ENCODE results near the gene EMILIN2.

The EMILIN2 gene

DNA sequence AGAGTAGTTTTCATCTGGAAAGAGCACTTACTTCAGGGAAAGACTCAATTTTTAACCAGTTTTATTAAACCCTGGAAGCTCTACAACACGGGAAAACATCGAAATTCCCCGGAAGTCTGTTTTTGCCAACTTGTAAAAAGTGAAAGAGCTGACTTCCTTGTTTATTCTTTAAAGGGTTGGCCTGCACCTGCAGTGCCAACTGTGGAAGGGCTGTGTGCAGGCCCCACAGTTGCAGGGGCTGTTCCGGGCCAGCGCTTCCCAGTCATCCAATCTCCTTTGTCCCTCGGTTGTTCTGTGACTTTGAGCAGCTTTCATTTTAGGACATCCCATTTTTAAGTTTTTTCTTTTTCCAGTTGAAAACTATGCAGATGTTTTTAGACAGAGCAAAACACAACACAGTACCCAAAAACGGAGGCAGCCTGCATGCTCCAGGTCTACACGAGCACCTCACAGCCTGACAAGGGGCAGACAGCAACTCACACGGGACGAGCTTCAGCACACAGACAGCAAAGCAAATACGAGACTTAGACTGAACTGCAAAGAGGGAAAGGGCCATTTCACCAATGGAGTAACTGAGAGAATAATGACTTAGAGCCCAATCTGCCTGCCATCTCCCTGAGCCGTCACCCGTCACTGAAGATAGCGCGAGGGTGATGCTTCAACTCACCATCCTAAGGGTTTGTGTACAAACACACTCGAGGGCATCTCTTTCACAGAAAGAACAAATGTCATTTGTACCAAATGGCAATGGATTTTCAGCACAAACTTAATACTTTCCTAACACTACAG lies 70.6 kb downstream of the EMILIN2 start:
- DNase-seq, result no peak

DNA sequence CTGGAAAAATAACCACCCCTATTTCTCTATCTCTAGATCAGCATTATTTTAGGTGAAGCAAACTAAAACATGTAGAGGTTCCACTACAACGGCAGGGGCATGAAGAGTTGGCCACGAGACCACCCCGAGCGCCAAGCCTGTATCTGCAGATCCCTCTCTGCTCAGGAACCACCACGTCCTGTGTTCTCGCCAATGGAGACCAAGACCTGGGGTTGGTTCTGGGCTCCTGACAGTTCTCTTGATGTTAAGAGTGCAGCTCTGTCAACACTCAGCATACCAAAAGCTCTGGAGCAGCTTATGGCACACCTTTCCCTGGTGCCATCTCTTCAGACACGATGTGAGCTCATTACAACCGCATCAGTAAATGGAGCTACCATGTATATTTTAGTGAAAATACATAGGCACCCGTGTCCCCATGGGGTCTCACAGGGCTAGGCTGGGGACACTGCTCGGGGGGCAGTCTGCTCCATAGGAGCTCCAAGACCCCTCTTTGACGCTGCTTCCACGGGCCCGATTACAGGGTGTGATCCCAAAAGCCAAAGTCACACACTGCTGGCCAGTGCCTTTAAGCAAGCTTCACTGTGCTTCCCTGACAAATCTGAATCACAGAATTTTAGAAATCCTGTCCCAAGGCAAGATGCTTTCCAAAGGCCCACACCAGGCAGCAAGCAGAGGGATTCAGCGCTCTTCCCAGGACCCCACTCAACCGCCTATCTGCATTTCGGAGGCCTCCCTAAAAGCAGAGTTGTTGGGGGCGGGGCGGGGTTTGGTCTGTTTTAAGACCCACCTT lies 72.2 kb downstream of the EMILIN2 start:
- DNase-seq, result no peak

DNA sequence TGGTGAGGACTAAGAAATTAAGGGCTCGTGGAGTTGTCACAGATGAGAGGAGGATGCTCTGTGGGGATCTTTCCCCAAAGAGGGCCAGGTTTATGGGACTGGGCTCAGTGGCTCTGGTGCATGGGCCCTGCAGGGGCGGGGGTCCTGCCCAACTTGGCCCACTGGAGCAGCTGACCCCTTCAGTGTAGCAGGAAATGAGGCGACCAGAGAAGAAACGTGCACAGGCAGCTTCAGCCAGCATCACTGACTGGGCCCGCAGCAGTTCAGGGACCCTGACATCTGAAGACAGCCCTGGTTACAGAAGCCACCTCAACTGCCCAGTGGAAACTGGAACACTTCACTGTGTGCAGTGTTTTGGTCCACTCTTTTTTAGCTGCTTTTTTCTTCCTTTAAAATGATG lies 72.8 kb downstream of the EMILIN2 start:
- DNase-seq, result no peak

DNA sequence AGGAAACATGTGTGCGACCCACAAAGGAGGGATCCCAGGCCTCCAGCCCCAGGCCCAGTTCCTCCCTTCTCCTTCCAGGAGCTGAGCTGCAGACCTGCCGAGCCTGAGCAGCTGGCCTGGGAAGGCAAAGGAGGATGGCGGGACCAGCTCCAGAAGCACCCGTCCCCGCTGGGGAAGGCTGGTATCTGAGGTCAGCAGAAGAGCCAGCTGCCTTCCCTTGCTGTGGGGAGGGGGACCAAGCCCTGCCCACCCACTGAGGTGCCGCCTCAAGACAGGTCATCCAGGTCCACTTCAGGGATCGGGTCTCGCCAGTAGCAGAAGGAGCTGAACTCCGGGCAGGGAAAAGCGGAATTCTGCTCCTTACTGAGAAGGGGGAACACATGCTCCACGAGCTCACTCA lies 73.2 kb downstream of the EMILIN2 start:
- no peak for DNase-seq

DNA sequence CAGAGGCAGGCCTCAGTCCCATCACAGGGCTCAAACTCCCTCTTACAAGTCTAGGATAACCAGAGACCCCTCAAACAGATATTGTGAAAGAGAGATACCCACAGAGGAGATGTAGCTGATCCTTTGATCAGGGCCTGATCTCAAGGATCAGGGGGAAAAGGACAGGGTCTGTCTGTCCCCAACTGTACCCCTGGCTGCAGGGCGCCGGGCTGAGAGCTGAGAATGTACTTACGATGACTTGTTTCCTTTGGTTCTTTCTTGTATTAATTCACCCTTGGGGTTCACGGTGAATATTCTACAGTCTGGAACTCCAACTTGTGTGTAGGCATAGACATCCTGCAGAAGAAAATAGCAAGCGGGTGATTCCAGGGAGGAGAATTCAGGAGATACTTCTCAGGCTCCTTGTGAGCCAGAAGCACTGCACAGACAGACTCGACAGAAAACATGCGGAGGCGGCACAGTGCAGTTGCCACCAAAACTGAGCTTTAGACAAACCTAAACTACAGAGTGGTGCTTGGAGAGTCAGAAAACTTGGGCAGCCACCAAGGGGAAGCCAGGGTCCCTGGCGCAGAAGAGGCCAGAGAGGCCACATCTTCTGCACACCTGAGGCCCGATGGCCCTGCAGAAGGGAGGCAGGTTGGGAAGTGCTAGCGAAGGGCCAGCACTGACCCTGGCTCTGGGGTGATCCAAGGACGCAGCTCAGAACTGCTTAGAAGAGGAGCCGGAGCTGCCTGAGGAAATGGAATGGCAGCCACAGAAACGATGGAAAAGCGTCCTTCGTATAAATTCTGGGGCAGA lies 73.9 kb downstream of the EMILIN2 start:
- DNase-seq, result no peak

DNA sequence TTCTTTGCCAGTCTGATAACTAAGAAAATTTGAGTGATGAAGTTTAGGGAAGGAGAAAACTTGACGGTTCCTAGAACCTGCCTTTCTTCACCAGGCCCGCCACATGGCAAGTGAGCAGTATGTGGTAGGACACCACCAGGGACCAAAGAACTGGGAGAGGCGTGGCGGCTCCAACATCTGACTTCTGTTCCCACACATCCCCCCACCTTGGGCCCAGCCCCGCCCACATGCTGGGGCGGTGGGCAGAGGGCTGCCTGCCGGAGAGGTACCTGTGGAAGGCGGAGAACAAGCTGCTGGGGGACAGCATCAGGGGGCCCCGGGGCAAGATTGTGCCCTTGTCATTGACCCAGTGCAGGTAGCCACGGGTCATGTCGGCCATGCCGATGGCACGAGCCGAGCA lies 75.0 kb downstream of the EMILIN2 start:
- no peak for DNase-seq

DNA sequence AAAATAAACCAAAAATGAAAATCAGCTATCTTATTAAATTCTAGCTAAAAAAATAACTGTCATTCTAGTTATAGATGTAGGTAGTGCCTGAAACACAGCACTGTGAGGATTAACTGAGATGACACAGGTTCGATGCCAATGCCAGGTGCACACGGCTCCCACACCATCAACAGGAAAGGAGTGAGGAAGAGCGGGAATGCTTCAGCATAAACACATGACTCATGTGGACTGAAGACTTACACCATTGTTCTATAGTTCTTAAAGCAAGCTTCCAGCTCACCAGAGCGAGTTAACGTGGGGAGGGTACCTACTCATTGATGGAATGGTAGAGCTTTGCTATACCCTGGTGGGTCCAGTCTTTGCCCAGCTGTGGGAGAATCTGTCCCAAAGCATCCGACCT lies 76.7 kb downstream of the EMILIN2 start:
- DNase-seq, result no peak

DNA sequence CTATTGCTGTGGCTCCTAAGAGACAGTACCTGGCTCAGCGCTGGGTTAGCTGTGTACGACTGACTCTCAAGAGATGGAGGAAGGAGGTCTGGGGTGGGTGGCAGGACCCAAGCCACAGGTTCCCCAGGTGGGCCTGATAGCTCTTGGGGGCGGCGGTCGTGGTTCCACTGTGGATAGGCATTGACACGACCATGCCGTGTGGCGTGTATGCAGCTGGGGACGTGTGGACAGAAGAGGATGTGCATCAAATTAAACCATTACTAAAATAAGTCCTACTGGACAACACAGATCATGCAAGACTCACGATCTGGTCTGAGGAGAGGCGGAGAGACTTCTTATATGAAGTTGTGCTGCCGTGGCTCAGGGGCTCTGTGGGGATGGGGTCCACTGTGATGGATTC lies 78.1 kb downstream of the EMILIN2 start:
- DNase-seq, result no peak

DNA sequence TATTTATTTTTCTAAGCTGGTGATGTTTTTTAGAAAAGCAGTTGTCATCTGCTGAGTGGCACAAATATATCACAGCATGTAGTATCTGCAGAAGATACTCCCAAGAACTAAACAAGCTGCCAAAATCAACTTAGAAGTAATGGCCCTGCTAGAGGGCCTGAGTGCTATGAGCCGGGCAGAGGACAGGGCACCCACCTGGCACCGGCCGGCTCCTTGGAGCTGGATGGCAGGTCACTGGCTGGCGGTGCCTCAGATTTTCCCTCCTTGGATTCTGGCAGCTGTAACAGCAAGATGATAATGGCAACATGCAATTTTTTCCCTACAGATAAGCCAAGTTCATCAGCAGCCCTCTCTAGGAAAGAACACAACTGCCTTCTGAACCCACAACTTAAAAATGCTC lies 79.7 kb downstream of the EMILIN2 start:
- no peak for DNase-seq

DNA sequence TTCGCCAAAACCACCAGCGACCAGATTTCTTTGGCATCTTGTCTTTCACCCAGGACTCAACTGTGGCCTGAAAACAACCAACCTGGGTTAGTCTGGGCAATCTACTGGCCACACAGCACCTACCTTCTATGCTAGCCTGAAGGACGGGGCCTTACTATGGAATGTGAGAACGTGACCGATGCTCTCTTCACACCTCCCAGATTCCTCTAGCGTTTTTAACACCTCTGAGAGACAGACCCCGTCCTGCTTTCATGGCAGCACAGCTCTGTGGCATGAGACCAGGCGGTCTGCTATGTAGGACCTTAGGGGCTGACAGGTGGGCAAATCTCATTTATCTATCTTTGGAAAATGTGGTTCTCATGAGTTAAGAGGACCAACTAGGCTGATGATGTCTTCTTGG lies 80.9 kb downstream of the EMILIN2 start:
- DNase-seq, result no peak

DNA sequence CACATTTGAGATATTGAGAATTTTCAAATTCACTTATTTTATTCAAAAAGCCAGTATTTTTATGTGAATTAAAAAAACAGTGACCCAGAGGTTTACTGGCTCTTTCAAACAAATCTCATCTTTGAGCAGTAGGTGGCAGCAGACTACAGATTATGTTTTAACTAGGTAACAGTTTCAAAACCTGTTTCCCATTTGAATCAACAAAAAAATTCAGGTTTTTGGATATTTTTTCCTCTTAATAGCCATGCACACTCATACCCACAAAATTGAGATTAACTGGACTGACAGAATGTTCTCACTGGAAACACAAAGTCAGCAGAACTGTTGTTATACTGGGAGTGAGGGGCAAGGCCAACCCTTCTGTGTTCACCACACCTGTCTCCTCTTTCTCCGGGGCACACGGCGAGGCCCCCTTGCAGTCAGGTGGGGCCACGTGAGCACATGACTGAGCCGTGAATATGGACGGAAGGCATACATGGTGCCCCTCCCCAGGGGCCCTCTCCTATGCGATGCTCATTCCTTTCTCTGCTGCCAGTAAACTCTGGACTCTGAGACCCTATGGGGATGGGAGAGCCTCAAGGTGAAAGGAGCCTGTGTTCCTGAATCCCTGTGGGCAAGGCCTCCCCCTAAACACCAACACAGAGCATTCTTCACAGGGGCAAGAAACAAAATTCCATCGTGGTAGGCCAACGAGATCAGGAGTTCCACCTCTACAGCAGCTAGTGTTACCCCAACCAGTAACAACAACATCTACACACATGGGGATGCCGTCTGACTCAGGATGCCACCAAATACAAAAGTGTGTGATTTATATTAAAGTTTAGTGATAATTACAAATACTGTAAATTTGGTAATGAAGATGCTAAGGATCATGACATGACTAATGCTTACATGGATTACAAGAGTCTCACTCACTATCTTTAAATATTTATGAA lies 85.7 kb downstream of the EMILIN2 start:
- DNase-seq, result peak; percentile 79

DNA sequence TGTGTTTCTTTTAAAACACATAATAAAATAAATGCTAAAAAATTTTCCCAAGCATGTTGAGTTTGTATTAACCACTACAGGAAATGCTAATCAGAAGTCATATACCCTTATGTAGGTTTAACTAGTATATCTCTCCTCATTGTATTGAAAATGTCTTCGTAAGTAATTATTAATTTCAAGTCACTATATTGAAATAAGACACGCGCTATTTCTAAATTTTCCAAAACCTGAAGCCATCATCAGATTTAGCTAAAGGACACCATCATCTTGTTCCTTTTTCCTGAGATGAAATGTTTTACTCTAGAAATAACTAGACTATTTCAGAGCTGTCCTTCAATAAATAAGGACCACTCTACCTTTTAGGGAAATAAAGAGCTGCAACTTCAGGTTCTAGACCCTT lies 87.2 kb downstream of the EMILIN2 start:
- no peak for DNase-seq

DNA sequence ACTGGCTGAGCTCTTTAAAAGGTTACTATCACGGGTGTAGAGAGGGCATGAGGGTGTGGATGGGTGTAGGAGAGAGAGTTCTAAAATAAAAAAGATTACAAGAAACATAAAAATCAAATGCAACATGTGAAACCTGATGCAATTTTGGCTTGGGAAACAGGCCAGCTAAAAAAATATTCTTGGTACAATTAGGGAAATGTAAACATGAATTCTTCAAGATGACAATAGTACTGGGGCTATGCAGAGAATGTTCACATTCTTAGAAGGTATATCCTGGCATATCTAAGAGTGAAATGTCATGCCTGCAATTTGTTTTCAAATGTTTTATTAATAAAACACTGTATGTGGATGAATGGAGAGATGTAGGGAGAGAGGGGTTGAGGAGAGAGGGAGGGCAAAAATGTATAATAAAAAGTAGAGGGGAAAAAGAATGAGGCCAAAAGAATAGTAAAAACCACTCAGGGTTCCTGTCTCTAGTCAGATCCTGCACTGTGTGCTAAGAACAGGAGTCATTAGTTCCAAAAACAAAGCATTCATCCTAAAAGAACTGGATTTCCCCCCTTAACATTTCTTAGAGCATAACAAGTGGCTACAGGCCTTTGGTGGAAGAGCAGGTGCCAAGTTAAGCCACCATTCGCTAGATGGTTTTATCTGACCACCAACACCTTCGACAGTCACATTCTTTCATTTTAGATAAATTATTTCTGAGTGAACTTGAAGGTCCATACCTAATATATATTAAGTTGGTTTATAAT lies 88.8 kb downstream of the EMILIN2 start:
- DNase-seq, result no peak

DNA sequence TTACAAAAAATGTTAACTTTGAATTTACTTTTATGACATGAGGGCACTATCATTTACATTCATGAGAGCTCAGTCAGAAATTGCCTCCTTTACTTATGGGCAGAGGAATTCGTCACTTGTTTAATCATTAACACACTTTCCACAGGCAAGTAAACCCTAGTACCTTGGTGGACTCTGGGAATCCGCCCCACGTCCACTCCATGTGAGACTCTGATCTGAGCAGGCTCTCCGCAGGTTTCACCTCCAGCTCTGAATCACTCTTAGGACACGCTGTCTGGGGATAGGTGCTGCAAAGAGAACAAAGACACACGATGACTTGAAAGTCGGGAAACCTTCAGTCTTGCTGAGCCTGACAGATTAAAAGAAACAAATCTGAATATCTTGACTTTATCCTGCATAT lies 92.5 kb downstream of the EMILIN2 start:
- no peak for DNase-seq

DNA sequence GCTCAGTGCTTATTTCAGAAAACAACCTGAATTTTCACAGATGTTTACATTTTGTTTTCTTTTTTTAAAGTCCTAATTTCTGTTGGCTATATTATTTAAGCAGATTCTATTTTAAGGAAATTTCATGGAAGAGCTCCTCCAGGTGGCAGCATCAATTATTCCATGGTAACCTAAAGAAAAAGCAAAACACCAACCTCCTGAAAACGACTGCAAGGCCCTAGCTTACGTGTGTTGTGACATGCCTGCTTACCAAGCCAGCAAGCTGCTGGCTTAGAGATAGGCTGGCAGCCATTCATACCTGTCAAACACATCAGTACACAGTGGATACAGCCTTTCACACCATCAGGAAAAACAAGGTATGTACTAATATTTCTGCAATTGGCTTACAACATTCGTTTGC lies 101.2 kb downstream of the EMILIN2 start:
- peak; percentile 24 for DNase-seq

DNA sequence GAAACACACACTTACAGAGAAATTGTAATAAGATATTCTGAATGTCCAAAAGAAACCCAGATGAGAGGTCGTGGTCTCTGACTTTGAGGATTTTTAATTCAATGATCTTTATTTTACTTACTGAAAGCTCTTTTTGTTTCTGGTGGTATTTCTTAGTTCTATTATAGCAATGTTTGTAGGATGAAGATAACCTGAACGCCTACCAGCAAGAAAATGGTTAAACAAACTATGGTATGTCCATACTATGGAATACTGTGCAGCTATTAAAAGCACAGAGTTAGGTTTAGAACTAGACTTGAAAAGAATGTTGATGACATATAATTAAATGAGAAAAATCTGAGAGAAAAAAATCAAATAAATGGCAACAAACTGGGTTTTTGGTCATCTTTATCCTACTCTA lies 105.8 kb downstream of the EMILIN2 start:
- DNase-seq, result no peak

DNA sequence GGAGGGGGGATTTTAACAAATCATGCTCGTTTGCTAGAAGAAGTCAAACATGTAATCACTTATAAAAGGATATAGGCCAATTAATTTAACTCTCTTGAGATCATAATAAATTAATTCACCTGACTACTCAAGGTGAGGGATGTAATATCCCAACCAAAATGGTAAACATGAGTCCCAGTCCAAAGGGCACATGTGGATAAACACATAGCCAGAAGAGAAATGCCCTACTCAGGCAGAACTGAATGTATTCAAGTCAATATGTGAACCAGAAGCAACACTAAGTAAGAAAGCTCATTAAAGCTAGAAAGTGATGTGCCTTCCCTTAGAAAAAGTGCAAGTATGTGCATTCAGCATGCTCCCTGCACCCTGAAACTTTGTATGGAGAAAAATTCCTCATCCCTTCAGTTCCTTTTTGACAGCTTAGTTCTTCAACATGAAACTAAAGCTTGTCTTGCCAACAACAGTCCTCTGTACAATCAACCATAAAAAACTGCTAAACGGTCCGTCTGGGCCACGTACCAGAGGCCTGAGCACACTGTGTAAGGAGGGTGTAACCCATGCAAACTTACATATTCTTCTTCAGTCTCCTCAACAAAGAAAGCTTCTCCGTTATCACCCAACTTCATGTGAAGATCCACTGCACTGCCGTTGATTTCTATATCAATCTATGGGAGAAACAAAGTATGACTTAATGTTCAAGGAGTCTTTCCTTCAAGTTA lies 107.3 kb downstream of the EMILIN2 start:
- DNase-seq, result no peak

DNA sequence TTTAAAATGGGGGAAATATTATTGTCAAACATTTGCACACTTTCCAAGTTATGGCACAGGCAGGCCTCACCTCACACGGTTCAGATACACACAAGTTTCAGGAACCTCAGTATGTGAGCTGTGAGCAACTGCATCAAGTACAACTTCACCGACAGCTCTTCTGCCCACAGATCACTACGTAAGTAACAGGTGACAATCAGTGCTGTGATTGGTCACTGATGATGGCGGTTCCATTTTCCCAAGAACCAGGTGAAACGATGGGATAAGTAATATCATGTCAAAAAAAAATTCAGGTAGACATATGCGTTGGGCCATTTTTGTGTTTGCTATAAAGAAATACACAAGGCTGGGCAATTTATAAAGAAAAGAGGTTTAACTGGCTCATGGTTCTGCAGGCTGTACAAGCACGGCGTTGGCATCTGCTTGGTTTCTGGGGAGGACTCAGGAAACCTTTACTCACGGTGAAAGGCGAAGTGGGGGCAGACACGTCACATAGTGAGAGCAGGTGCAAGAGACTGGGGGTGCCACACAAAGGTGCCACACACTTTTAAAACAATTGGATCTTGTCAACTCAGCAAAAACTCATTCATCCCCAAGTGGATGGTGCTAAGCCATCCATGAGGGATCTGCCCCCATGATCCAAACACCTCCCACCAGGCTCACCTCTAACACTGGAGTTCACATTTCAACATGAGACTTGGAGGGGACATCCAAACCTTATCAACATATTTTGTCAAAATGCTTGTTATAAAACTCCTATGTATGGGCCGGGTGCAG lies 108.3 kb downstream of the EMILIN2 start:
- no peak for DNase-seq

DNA sequence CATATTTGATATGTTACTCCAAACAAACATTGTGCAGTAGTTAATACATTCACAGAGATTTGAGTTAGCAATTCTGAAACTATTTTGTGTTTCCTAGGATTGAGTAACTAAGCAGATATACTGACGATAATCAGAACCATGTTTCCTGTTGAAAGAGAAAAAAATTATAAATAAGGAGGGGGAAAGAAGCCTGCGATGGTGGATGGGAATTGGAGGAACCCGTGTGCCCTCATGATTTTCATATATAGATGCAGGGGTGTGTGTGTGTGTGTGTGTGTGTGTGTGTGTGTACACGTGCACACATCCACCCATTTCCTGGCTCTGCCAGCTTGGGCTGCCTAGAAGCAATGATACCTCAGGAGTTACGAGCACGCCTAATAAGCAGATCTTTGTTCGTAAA lies 109.2 kb downstream of the EMILIN2 start:
- DNase-seq, result no peak

DNA sequence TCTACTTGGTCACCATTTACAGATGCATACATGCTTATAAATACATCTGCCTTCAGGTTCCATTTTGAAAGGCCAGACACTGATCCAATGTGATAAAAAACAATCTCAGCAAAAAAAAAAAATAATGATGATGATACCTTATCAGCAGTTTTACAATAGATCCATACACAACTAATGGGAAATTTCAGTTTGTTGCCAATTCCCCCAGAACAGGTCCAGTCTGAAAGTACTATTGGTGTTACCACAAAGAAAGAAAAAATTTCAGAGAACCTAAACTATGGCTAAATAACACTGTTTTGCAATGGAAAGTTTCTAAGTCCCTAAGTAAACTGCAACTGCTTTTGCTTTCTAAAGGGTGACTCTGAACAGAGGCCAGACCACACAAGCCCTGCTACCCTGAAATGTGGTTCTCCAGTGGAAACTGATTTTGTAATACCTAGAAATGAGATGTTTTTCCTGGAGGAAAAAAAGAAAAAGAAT lies 112.1 kb downstream of the EMILIN2 start:
- no peak for DNase-seq

Measured in midbrain (tissue), 1 donor.